ENCODE measurements around the gene NOP53. TPM values are rescaled to one million over a fixed set of nuclear protein-coding genes. Genes with fewer than 3 reads are reported as not detected.
"Not testable (repeated sequence)": the region's sequence is repeated elsewhere in the genome, so short reads cannot be mapped to it uniquely, and the experiment has no call there.

The NOP53 gene
- total RNA-seq, 1 donor from 2014 or later, result 89.9 TPM

DNA sequence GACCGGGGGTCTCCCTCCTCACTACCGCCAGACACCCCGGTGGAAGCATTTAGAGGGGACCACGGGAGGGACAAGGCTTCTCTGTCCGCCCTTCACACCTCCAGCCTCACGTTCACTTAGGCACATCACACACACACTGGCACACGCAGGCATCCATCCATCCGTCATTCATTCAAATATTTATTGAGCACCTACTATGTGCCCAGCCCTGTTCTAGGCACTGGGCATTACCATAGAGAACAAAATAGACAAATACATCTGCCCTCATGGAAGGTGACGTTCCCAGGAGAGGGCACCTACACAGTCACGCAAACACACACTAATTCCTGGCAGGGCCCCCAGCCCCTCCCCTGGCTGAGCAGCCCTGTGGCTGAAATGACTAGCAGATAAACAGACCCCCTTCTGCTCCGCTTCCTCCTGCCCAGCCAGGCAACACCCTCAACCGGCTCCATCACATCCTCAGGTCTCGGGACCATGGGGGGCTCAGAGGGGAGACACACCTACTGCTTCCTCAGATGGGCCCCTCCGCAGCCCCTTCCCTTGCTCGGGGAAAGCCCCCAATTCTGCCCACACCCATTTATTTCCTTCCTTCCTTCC lies 3.7 kb upstream of the NOP53 start:
- peak overlapping the region; percentile 87 for H3K9ac ChIP-seq (ENCODE audit: low read length)
- DNase-seq (ENCODE audit: low read depth) (no peak), FAIRE-seq (no peak)
- peak overlapping the region; percentile 17 for H3K4me3 Mint-ChIP-seq (ENCODE audit: unreplicated experiment)
- no peaks in the 10 kb centered on the region for H3K27me3 ChIP-seq (ENCODE audit: insufficient read depth, low read length)
- H3K4me2 ChIP-seq (ENCODE audit: low read length), result peak overlapping the region; percentile 89
- no peaks in the 10 kb centered on the region for H3K27me3 Mint-ChIP-seq (ENCODE audit: low read depth, unreplicated experiment)
- peak overlapping the region; percentile 99 for H3K27ac ChIP-seq (ENCODE audit: low read depth, low read length)
- H3K9me3 ChIP-seq (ENCODE audit: insufficient read depth, low read depth, low read length), result no peaks in the 10 kb centered on the region
- H2AFZ ChIP-seq (ENCODE audit: low read depth, low read length), result no peak overlapping the region
- H3K36me3 ChIP-seq (ENCODE audit: insufficient read depth, low read length), result peaks cover 18% of the 10 kb centered on the region
- no peaks in the 10 kb centered on the region for H3K9me3 Mint-ChIP-seq (ENCODE audit: unreplicated experiment)
- peaks cover 2% of the 10 kb centered on the region for H4K20me1 ChIP-seq (ENCODE audit: insufficient read depth, low read length)
- H3K4me1 ChIP-seq (ENCODE audit: insufficient read depth, low read length), result peaks cover 24% of the 10 kb centered on the region
- H3K36me3 Mint-ChIP-seq (ENCODE audit: low read depth, unreplicated experiment), result peaks cover 20% of the 10 kb centered on the region
- peaks cover 14% of the 10 kb centered on the region for H3K4me1 Mint-ChIP-seq (ENCODE audit: low read depth, unreplicated experiment)
- H3K4me3 ChIP-seq (ENCODE audit: insufficient read depth, low read depth, low read length), result no peak overlapping the region
- no peak for TF ChIP-seq EZH2 (IDR thresholded peaks at IDR 0.05; ENCODE audit: insufficient read depth, low read length)
- TF ChIP-seq, protein P1, sequence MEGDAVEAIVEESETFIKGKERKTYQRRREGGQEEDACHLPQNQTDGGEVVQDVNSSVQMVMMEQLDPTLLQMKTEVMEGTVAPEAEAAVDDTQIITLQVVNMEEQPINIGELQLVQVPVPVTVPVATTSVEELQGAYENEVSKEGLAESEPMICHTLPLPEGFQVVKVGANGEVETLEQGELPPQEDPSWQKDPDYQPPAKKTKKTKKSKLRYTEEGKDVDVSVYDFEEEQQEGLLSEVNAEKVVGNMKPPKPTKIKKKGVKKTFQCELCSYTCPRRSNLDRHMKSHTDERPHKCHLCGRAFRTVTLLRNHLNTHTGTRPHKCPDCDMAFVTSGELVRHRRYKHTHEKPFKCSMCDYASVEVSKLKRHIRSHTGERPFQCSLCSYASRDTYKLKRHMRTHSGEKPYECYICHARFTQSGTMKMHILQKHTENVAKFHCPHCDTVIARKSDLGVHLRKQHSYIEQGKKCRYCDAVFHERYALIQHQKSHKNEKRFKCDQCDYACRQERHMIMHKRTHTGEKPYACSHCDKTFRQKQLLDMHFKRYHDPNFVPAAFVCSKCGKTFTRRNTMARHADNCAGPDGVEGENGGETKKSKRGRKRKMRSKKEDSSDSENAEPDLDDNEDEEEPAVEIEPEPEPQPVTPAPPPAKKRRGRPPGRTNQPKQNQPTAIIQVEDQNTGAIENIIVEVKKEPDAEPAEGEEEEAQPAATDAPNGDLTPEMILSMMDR (IDR thresholded peaks at IDR 0.05; ENCODE audit: insufficient read depth, low read depth, low read length), result no peak
- H3K27ac Mint-ChIP-seq (ENCODE audit: unreplicated experiment), result peak overlapping the region; percentile 88
- H3K79me2 ChIP-seq (ENCODE audit: insufficient read depth, low read length), result peaks cover 9% of the 10 kb centered on the region

DNA sequence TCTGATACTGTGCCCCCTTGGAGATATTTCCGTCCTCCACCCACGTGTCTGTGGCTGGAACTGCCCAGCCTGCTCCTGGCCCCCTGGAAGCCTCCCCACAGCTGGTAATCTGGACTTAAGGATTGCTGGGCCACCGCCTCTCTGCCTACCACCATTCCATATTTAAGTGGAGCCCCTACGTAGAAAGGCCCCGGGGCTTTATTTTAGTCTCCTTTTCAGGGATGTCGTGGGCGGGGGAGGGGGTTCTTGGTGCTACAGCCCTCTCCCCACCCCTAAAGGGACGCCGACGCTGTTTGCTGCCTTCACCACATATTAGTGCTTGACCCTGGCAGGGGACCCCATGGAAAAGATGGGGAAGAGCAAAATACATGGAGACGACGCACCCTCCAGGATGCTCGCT lies 2.7 kb upstream of the NOP53 start:
- Histone ChIP-seq H3K36me3 (ENCODE audit: insufficient read depth, low read length) (peaks cover 17% of the 10 kb centered on the region), H3K4me1 (ENCODE audit: insufficient read depth, low read length) (peaks cover 26% of the 10 kb centered on the region), H4K20me1 (ENCODE audit: insufficient read depth, low read length) (peaks cover 10% of the 10 kb centered on the region), H3K27me3 (ENCODE audit: insufficient read depth, low read length) (no peaks in the 10 kb centered on the region), H3K4me2 (ENCODE audit: low read length) (peak overlapping the region; percentile 89), H3K79me2 (ENCODE audit: insufficient read depth, low read length) (peaks cover 16% of the 10 kb centered on the region), H3K9ac (ENCODE audit: low read length) (peak overlapping the region; percentile 87), H3K9me3 (ENCODE audit: insufficient read depth, low read depth, low read length) (no peaks in the 10 kb centered on the region), H3K4me3 (ENCODE audit: insufficient read depth, low read depth, low read length) (peak overlapping the region; percentile 43), H2AFZ (ENCODE audit: low read depth, low read length) (peak overlapping the region; percentile 43), H3K27ac (ENCODE audit: low read depth, low read length) (peak overlapping the region; percentile 99)
- Mint-ChIP-seq H3K4me1 (ENCODE audit: low read depth, unreplicated experiment) (peaks cover 18% of the 10 kb centered on the region), H3K36me3 (ENCODE audit: low read depth, unreplicated experiment) (peaks cover 22% of the 10 kb centered on the region), H3K9me3 (ENCODE audit: unreplicated experiment) (no peaks in the 10 kb centered on the region), H3K4me3 (ENCODE audit: unreplicated experiment) (peak overlapping the region; percentile 20), H3K27ac (ENCODE audit: unreplicated experiment) (peak overlapping the region; percentile 88), H3K27me3 (ENCODE audit: low read depth, unreplicated experiment) (no peaks in the 10 kb centered on the region)
- FAIRE-seq (no peak), DNase-seq (ENCODE audit: low read depth) (peak; percentile 31)
- TF ChIP-seq, protein P1 (IDR thresholded peaks at IDR 0.05; ENCODE audit: insufficient read depth, low read depth, low read length), result no peak

DNA sequence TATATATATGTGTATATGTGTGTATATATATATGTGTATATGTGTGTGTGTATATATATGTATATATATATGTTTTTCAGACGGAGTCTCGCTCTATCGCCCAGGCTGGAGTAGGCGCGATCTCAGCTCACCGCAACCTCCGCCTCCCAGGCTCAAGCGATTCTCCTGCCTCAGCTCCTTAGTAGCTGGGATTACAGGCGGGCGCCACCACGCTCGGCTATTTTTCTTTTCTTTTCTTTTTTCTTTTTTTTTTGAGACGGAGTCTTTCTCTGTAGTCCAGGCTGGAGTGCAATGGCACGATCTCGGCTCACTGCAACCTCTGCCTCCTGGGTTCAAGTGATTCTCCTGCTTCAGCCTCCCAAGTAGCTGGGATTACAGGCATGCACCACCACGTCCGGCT lies 783 bp downstream of the NOP53 start:
- H3K9me3 ChIP-seq (ENCODE audit: insufficient read depth, low read depth, low read length); DNase-seq (ENCODE audit: low read depth); H3K9me3 Mint-ChIP-seq (ENCODE audit: unreplicated experiment); FAIRE-seq; H2AFZ ChIP-seq (ENCODE audit: low read depth, low read length); H3K27ac ChIP-seq (ENCODE audit: low read depth, low read length); H3K27me3 ChIP-seq (ENCODE audit: insufficient read depth, low read length); H3K27me3 Mint-ChIP-seq (ENCODE audit: low read depth, unreplicated experiment): not testable (repeated sequence)
- Histone ChIP-seq H3K4me2 (ENCODE audit: low read length) (peak overlapping the region; percentile 76), H3K36me3 (ENCODE audit: insufficient read depth, low read length) (peaks cover 20% of the 10 kb centered on the region), H3K79me2 (ENCODE audit: insufficient read depth, low read length) (peaks cover 34% of the 10 kb centered on the region), H4K20me1 (ENCODE audit: insufficient read depth, low read length) (peaks cover 42% of the 10 kb centered on the region), H3K9ac (ENCODE audit: low read length) (peak overlapping the region; percentile 93), H3K4me1 (ENCODE audit: insufficient read depth, low read length) (peaks cover 26% of the 10 kb centered on the region), H3K4me3 (ENCODE audit: insufficient read depth, low read depth, low read length) (peak overlapping the region; percentile 73)
- Mint-ChIP-seq H3K4me3 (ENCODE audit: unreplicated experiment) (peak overlapping the region; percentile 93), H3K4me1 (ENCODE audit: low read depth, unreplicated experiment) (peaks cover 18% of the 10 kb centered on the region), H3K36me3 (ENCODE audit: low read depth, unreplicated experiment) (peaks cover 24% of the 10 kb centered on the region), H3K27ac (ENCODE audit: unreplicated experiment) (peak overlapping the region; percentile 41)

All from astrocyte (in vitro differentiated cells and primary cell).